Measurements from ENCODE around the gene WDR82. TPM values are rescaled to one million over a fixed set of nuclear protein-coding genes. Genes with fewer than 3 reads are reported as not detected.

WDR82 gene
- total and polyA plus RNA-seq, 2 of the 8 experiments (the other 6 are each of a cell fraction or from before 2014, with no cell fraction given): 33.5 to 82.7 TPM

DNA sequence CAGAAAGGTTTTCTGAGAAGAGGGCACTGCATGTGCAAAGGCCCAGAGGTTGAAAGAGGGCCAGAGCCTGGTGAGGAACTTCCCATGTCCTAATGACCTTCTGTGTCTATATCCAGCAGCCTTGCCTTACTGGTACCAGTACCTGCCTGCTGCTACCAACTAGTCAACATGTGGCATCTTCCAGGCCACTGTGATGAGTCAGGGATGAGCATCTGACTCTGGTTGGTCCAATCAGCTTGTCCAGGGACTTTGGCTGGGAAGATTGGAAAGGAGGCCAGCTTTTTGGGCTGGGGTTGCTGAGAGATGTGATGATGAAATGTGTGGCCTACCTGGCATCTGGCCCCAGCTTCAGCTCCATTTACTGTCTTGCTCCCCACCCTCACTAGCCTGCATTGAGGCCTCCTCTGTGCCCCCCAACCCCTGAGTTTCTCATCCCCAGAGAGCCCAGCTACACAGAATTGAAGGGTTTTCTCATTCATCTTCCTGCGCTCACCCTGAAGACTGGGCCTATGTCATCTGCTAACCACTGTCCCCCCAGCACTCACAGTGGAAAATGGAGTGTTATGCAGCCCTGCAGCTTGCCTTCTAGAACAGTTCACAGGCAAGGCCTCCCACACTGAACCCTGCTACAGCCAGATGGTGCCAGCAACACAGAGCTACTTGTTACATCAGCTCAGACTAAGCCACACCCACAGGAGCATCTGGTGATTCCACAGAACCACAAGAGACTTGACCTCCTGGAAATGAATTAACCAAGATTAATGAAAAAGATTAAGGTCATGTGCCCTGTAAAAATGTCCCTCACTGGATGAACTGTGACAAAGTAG is 38.2 kb downstream of the WDR82 start (continued):
- TF ChIP-seq, protein P1, sequence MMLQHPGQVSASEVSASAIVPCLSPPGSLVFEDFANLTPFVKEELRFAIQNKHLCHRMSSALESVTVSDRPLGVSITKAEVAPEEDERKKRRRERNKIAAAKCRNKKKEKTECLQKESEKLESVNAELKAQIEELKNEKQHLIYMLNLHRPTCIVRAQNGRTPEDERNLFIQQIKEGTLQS (IDR thresholded peaks at IDR 0.05; ENCODE audit: insufficient read depth, low read depth, low read length): no peak
- no peak for TF ChIP-seq BCL11A (IDR thresholded peaks at IDR 0.05; ENCODE audit: low read depth in 2 of 2, low read length in 2 of 2)
